Measurements from ENCODE around the gene TBC1D32.

TBC1D32 gene

DNA sequence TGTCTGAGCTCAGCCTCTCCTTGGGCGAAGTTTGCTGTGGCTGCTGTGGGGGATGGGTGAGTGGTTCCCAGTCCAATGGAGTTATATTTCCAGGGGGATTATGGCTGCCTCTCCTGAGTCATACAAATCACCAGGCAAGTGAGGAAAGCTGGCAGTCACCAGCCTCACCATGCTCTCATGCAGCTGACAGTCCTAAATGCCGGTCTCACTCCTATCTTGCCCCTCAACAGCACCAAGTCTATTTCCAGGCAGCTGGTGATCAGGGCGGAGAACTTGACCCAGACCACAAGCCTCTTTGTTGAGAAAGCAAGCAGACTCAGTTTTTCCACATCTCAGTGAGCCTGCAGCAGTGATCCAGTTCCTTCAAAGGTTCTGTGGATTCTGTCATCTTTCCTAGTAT, 98.9 kb downstream of the TBC1D32 start:
- TF ChIP-seq, protein P1, sequence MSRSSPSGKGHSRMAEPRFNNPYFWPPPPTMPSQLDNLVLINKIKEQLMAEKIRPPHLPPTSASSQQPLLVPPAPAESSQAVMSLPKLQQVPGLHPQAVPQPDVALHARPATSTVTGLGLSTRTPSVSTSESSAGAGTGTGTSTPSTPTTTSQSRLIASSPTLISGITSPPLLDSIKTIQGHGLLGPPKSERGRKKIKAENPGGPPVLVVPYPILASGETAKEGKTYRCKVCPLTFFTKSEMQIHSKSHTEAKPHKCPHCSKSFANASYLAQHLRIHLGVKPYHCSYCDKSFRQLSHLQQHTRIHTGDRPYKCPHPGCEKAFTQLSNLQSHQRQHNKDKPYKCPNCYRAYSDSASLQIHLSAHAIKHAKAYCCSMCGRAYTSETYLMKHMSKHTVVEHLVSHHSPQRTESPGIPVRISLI (tag by site-specific recombination; IDR thresholded peaks at IDR 0.05) = no peak
- TF ChIP-seq GLI4 (tag by site-specific recombination; IDR thresholded peaks at IDR 0.05) (no peak), ZNF133 (tag by site-specific recombination; IDR thresholded peaks at IDR 0.05) (no peak), OSR2 (tag by site-specific recombination; IDR thresholded peaks at IDR 0.05) (no peak)
- Histone ChIP-seq H3K36me3 (ENCODE audit: control insufficient read depth in 2 of 2, insufficient read depth in 1 of 2, low read length in 2 of 2) (peaks cover 0 to 15% of the 10 kb centered on the region in 2 experiments; a peak in 1 of 3 replicates), H3K27ac (ENCODE audit: extremely low read depth, low read depth, low read length) (no peak overlapping the region), H3K4me3 (ENCODE audit: low read depth, low read length) (no peak overlapping the region), H3K9me3 (ENCODE audit: control insufficient read depth, insufficient read depth, low read depth, low read length) (no peaks in the 10 kb centered on the region), H3K4me1 (ENCODE audit: control insufficient read depth, insufficient read depth, low read length) (no peaks in the 10 kb centered on the region)
- CTCF ChIA-PET = no interaction called here
- POLR2A ChIA-PET = no interaction called here

DNA sequence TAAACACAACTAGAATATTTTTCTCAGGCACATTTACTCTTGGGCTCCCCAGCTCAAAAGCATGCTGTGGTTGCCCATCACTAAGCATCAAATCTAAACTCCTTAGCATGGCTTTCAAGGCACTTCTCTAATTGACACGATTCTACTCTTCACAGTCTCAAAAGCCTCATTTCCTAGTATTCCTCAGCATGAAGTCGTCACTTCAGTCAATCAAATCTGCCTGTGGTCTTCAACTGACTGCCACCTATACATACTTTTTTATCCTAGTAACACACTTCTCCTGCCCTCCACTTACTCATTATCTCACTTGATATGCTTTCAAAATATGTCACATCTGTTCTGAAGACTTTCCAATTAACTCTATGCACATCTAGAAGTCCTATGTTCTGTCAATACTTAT, 110.3 kb downstream of the TBC1D32 start:
- Histone ChIP-seq H3K9me3 (ENCODE audit: control insufficient read depth, insufficient read depth, low read depth, low read length) (no peaks in the 10 kb centered on the region), H3K36me3 (ENCODE audit: control insufficient read depth in 2 of 2, insufficient read depth in 1 of 2, low read length in 2 of 2) (peaks cover 0 to 18% of the 10 kb centered on the region in 2 experiments; a peak in 1 of 3 replicates), H3K4me3 (ENCODE audit: low read depth, low read length) (no peak overlapping the region), H3K27ac (ENCODE audit: extremely low read depth, low read depth, low read length) (no peak overlapping the region), H3K4me1 (ENCODE audit: control insufficient read depth, insufficient read depth, low read length) (no peaks in the 10 kb centered on the region)
- POLR2A ChIA-PET = no interaction called here
- CTCF ChIA-PET = interaction anchor here (0.6 to 1.6 kb wide), 2 partner anchors 23 to 168 kb away, joined by 3 to 5 read pairs; no protein-coding TSS in a partner anchor
- TF ChIP-seq ZNF10 (tag by site-specific recombination; IDR thresholded peaks at IDR 0.05) = no peak
- TF ChIP-seq, protein P2, sequence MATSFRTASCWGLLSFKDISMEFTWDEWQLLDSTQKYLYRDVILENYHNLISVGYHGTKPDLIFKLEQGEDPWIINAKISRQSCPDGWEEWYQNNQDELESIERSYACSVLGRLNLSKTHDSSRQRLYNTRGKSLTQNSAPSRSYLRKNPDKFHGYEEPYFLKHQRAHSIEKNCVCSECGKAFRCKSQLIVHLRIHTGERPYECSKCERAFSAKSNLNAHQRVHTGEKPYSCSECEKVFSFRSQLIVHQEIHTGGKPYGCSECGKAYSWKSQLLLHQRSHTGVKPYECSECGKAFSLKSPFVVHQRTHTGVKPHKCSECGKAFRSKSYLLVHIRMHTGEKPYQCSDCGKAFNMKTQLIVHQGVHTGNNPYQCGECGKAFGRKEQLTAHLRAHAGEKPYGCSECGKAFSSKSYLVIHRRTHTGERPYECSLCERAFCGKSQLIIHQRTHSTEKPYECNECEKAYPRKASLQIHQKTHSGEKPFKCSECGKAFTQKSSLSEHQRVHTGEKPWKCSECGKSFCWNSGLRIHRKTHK (tag by site-specific recombination; IDR thresholded peaks at IDR 0.05) = no peak

DNA sequence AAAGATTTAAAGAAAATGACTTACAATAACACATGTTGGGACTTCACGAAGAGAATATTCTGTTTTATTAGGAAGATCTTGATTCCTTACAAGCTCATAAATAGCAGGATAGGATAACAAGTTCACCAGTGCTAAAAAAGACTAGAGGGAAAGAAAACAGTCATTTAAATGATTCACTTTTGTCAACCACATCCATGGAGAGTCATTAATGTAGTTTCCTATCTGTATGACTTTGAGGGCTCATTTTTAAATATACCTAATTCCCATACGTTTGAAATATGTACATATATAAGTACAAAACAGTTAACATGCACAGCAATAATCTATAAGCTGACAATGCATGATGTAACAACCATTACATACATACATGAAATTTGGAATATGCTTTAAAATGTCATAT, 111.1 kb downstream of the TBC1D32 start:
- TF ChIP-seq FEZF1 (tag by site-specific recombination; IDR thresholded peaks at IDR 0.05) = no peak
- Histone ChIP-seq H3K36me3 (ENCODE audit: control insufficient read depth in 2 of 2, insufficient read depth in 1 of 2, low read length in 2 of 2) (peaks cover 0 to 21% of the 10 kb centered on the region in 2 experiments; a peak in 1 of 3 replicates), H3K4me3 (ENCODE audit: low read depth, low read length) (no peak overlapping the region), H3K9me3 (ENCODE audit: control insufficient read depth, insufficient read depth, low read depth, low read length) (no peaks in the 10 kb centered on the region), H3K27ac (ENCODE audit: extremely low read depth, low read depth, low read length) (no peak overlapping the region), H3K4me1 (ENCODE audit: control insufficient read depth, insufficient read depth, low read length) (no peaks in the 10 kb centered on the region)
- ChIA-PET POLR2A (no interaction called here), CTCF (interaction anchor here (0.6 to 1.6 kb wide), 2 partner anchors 22 to 167 kb away, joined by 3 to 5 read pairs; no protein-coding TSS in a partner anchor)

DNA sequence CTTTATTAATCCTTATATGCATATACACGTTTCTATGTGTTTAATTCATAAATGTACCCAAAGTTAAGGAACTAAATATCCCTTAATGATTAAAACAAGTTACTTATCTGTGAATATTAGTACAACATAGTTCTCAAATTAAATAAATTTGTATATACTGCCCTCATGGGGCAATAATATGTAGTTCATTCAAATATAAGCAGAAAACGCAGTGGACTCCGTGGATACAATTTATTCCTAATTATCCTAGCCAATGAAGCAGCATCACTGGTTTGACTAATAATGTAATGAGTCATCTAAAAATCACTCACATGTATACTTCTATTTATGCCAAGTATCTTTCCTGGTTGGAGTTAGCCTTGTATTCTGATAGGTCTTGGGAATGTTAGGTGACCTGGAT, 111.6 kb downstream of the TBC1D32 start:
- Histone ChIP-seq H3K9me3 (ENCODE audit: control insufficient read depth, insufficient read depth, low read depth, low read length) (no peaks in the 10 kb centered on the region), H3K27ac (ENCODE audit: extremely low read depth, low read depth, low read length) (no peak overlapping the region), H3K36me3 (ENCODE audit: control insufficient read depth in 2 of 2, insufficient read depth in 1 of 2, low read length in 2 of 2) (peaks cover 0 to 26% of the 10 kb centered on the region in 2 experiments; a peak in 1 of 3 replicates), H3K4me1 (ENCODE audit: control insufficient read depth, insufficient read depth, low read length) (no peaks in the 10 kb centered on the region), H3K4me3 (ENCODE audit: low read depth, low read length) (no peak overlapping the region)
- CTCF ChIA-PET = interaction anchor here (0.7 kb wide), 1 partner anchor 653 kb away, joined by 3 read pairs; no protein-coding TSS in a partner anchor
- POLR2A ChIA-PET = no interaction called here
- TF ChIP-seq ZNF654 (tag by site-specific recombination; IDR thresholded peaks at IDR 0.05; ENCODE audit: low read depth) = peak; percentile 14; the same call in 1 of the 2 replicates
- no peak for TF ChIP-seq ZNF677 (tag by site-specific recombination; IDR thresholded peaks at IDR 0.05)

DNA sequence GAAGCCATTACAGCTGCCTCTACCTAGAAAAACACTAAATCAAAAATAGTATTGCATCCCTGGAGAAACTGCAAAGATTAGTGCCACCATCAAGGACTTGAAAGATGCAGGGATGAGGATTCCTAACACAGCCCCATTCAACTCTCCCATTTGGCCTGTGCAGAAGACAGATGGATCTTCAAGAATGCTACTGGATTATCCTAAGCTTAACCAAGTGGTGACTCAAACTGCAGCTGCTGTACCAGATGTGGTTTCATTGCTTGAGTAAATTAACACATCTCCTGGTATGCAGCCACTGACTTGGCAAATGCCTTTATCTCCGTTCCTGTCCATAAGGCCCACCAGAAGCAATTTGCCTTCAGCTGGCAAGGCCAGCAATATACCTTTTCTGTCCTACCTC, 117.4 kb downstream of the TBC1D32 start:
- Histone ChIP-seq H3K27ac (ENCODE audit: extremely low read depth, low read depth, low read length) (no peak overlapping the region), H3K9me3 (ENCODE audit: control insufficient read depth, insufficient read depth, low read depth, low read length) (no peaks in the 10 kb centered on the region), H3K4me1 (ENCODE audit: control insufficient read depth, insufficient read depth, low read length) (no peaks in the 10 kb centered on the region), H3K36me3 (ENCODE audit: control insufficient read depth in 2 of 2, insufficient read depth in 1 of 2, low read length in 2 of 2) (peaks cover 0 to 46% of the 10 kb centered on the region in 2 experiments; a peak in 1 of 3 replicates), H3K4me3 (ENCODE audit: low read depth, low read length) (no peak overlapping the region)
- ChIA-PET POLR2A (no interaction called here), CTCF (interaction anchor here (1.1 kb wide), 1 partner anchor 162 kb away, joined by 4 read pairs; no protein-coding TSS in a partner anchor)
- TF ChIP-seq GLIS2 (tag by site-specific recombination; IDR thresholded peaks at IDR 0.05) = no peak
- TF ChIP-seq ZNF132 (tag by site-specific recombination; IDR thresholded peaks at IDR 0.05; ENCODE audit: borderline replicate concordance) = no peak
- no peak for TF ChIP-seq ZNF221 (tag by site-specific recombination; IDR thresholded peaks at IDR 0.05; ENCODE audit: borderline replicate concordance)
- TF ChIP-seq, protein P3, sequence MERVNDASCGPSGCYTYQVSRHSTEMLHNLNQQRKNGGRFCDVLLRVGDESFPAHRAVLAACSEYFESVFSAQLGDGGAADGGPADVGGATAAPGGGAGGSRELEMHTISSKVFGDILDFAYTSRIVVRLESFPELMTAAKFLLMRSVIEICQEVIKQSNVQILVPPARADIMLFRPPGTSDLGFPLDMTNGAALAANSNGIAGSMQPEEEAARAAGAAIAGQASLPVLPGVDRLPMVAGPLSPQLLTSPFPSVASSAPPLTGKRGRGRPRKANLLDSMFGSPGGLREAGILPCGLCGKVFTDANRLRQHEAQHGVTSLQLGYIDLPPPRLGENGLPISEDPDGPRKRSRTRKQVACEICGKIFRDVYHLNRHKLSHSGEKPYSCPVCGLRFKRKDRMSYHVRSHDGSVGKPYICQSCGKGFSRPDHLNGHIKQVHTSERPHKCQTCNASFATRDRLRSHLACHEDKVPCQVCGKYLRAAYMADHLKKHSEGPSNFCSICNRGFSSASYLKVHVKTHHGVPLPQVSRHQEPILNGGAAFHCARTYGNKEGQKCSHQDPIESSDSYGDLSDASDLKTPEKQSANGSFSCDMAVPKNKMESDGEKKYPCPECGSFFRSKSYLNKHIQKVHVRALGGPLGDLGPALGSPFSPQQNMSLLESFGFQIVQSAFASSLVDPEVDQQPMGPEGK (tag by site-specific recombination; IDR thresholded peaks at IDR 0.05) = no peak
- TF ChIP-seq, protein P4, sequence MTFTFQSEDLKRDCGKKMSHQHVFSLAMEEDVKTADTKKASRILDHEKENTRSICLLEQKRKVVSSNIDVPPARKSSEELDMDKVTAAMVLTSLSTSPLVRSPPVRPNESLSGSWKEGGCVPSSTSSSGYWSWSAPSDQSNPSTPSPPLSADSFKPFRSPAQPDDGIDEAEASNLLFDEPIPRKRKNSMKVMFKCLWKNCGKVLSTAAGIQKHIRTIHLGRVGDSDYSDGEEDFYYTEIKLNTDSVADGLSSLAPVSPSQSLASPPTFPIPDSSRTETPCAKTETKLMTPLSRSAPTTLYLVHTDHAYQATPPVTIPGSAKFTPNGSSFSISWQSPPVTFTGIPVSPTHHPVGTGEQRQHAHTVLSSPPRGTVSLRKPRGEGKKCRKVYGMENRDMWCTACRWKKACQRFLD (tag by site-specific recombination; IDR thresholded peaks at IDR 0.05) = no peak
- no peak for TF ChIP-seq ZFP41 (tag by site-specific recombination; IDR thresholded peaks at IDR 0.05; ENCODE audit: borderline replicate concordance)
- no peak for TF ChIP-seq ZSCAN16 (tag by site-specific recombination; IDR thresholded peaks at IDR 0.05)
- TF ChIP-seq, protein P5, sequence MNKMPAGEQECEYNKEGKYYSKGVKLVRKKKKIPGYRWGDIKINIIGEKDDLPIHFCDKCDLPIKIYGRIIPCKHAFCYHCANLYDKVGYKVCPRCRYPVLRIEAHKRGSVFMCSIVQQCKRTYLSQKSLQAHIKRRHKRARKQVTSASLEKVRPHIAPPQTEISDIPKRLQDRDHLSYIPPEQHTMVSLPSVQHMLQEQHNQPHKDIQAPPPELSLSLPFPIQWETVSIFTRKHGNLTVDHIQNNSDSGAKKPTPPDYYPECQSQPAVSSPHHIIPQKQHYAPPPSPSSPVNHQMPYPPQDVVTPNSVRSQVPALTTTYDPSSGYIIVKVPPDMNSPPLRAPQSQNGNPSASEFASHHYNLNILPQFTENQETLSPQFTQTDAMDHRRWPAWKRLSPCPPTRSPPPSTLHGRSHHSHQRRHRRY (tag by site-specific recombination; IDR thresholded peaks at IDR 0.05) = no peak
- no peak for TF ChIP-seq YY1 (tag by site-specific recombination; IDR thresholded peaks at IDR 0.05)
